NCI-H1436 treated with DMSO at 0.1 percent for 48 hours (cell line): Measurements from ENCODE around the gene EPB41L2.
"Not testable (repeated sequence)": the region's sequence is repeated elsewhere in the genome, so short reads cannot be mapped to it uniquely, and the experiment has no call there.

Source experiments
- DNase-seq: peaks from one replicate; lab custom pipeline; 2025; lab: John Stamatoyannopoulos, UW

The EPB41L2 gene

GRCh38 chr6:131036143-131036542 lies 26.9 kb downstream of the EPB41L2 start:
- no peak for DNase-seq

- no peak for DNase-seq
Observed at GRCh38 chr6:131035582-131035981, 27.5 kb downstream of the EPB41L2 start.

- DNase-seq, result no peak
Observed at GRCh38 chr6:131033631-131034030, 29.4 kb downstream of the EPB41L2 start.

- DNase-seq, result no peak
Observed at GRCh38 chr6:131029626-131030297, 33.3 kb downstream of the EPB41L2 start.

GRCh38 chr6:131027326-131027725 lies 35.7 kb downstream of the EPB41L2 start:
- DNase-seq, result no peak

- DNase-seq, result no peak
Observed at GRCh38 chr6:131026243-131026642, 36.8 kb downstream of the EPB41L2 start.

GRCh38 chr6:131024565-131024964 lies 38.5 kb downstream of the EPB41L2 start:
- DNase-seq, result no peak

- no peak for DNase-seq
Observed at GRCh38 chr6:131023834-131024504, 39.1 kb downstream of the EPB41L2 start.

- no peak for DNase-seq
Observed at GRCh38 chr6:131022691-131023090, 40.4 kb downstream of the EPB41L2 start.

GRCh38 chr6:131017962-131018361 lies 45.1 kb downstream of the EPB41L2 start:
- no peak for DNase-seq

GRCh38 chr6:131015630-131016263 lies 47.3 kb downstream of the EPB41L2 start:
- no peak for DNase-seq

- no peak for DNase-seq
Observed at GRCh38 chr6:131015025-131015591, 47.9 kb downstream of the EPB41L2 start.

- DNase-seq, result no peak
Observed at GRCh38 chr6:131014080-131014776, 48.8 kb downstream of the EPB41L2 start.

GRCh38 chr6:131013495-131013894 lies 49.5 kb downstream of the EPB41L2 start:
- no peak for DNase-seq

GRCh38 chr6:131009790-131010189 lies 53.3 kb downstream of the EPB41L2 start:
- no peak for DNase-seq

GRCh38 chr6:131008965-131009364 lies 54.1 kb downstream of the EPB41L2 start:
- not testable (repeated sequence) for DNase-seq

- not testable (repeated sequence) for DNase-seq
Observed at GRCh38 chr6:131007964-131008363, 55.1 kb downstream of the EPB41L2 start.

GRCh38 chr6:131007286-131007685 lies 55.8 kb downstream of the EPB41L2 start:
- no peak for DNase-seq

- DNase-seq, result no peak
Observed at GRCh38 chr6:131005439-131006016, 57.5 kb downstream of the EPB41L2 start.

GRCh38 chr6:131004936-131005335 lies 58.1 kb downstream of the EPB41L2 start:
- no peak for DNase-seq

GRCh38 chr6:131004387-131004755 lies 58.7 kb downstream of the EPB41L2 start:
- no peak for DNase-seq
